Muscle layer of duodenum (tissue), 2 donors: ENCODE measurements around the gene DNAJC1.

ENCODE experiments used
- H3K27ac ChIP-seq: one replicate; pipeline ENCODE4 v1.7.0; 2013; ENCODE audit warnings: mild to moderate bottlenecking, low read length
- H3K27me3 ChIP-seq: one replicate; pipeline ENCODE4 v1.7.0; 2013; ENCODE audit warnings: low read depth, mild to moderate bottlenecking, control low read depth, low read length
- H3K36me3 ChIP-seq, 2 donors: one replicate each; pipeline ENCODE4 v1.7.0; 2013; ENCODE audit warnings: low read length in 2 of 2, control low read depth in 1 of 2, mild to moderate bottlenecking in 1 of 2; ENCODE audit not compliant: insufficient read depth in 2 of 2, control insufficient read depth in 1 of 2
- H3K4me1 ChIP-seq, 2 donors: one replicate each; pipeline ENCODE4 v1.7.0; 2013; ENCODE audit warnings: low read length in 2 of 2, mild to moderate bottlenecking in 2 of 2, control low read depth in 1 of 2, moderate library complexity in 1 of 2; ENCODE audit not compliant: insufficient read depth in 2 of 2, control insufficient read depth in 1 of 2
- H3K4me3 ChIP-seq, 2 donors: one replicate each; pipeline ENCODE4 v1.7.0; 2013; ENCODE audit warnings: low read length in 2 of 2, low read depth in 1 of 2, mild to moderate bottlenecking in 1 of 2
- H3K9me3 ChIP-seq, 2 donors: one replicate each; pipeline ENCODE4 v1.7.0; 2013; ENCODE audit warnings: low read length in 2 of 2, control low read depth in 1 of 2, mild to moderate bottlenecking in 1 of 2; ENCODE audit not compliant: control insufficient read depth in 1 of 2
- donor health status: healthy.

Gene DNAJC1

GRCh38 chr10:21744223-21744622 is 259.3 kb downstream of the DNAJC1 start:
- no peak overlapping the region for H3K27ac ChIP-seq
- no peaks in the 10 kb centered on the region for H3K4me1 ChIP-seq
- peaks cover 41 to 43% of the 10 kb centered on the region in 2 donors for H3K36me3 ChIP-seq
- no peaks in the 10 kb centered on the region for H3K9me3 ChIP-seq
- no peaks in the 10 kb centered on the region for H3K27me3 ChIP-seq
- no peak overlapping the region for H3K4me3 ChIP-seq

DNA sequence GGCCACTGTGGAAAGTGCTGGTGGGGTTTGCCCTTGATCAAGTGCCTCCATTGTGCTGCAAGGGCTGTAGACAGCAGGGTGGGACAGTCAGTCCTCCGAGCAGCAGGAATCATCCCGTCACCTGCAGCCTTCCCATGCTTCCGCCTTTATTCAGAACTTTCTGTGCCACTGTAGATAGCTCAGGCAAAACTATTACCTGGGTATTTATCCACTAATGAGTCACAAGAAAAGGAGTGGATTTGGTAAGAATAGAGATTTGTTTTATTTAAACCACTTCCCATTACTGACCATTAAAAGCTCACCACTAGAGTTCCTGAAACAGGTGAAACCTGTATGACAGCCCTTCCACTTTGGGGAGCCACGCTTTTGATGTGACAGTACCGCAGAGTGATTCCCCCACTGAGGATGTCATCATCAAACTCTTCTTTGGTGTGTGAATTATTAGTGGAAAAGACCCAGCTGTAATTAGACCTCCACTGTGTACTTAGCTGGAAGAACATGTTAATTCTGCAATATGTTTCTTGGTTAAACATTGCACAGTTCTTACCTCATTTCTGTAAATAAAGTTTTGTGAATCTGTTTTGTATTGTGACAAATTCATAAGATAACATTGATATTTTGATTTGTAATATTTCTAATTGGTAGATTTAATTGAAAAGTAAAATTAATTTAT is 260.7 kb downstream of the DNAJC1 start:
- Histone ChIP-seq H3K27ac (no peak overlapping the region), H3K9me3 (no peaks in the 10 kb centered on the region), H3K36me3 (peaks cover 49 to 53% of the 10 kb centered on the region in 2 donors), H3K4me3 (no peak overlapping the region), H3K27me3 (no peaks in the 10 kb centered on the region), H3K4me1 (no peaks in the 10 kb centered on the region)

DNA sequence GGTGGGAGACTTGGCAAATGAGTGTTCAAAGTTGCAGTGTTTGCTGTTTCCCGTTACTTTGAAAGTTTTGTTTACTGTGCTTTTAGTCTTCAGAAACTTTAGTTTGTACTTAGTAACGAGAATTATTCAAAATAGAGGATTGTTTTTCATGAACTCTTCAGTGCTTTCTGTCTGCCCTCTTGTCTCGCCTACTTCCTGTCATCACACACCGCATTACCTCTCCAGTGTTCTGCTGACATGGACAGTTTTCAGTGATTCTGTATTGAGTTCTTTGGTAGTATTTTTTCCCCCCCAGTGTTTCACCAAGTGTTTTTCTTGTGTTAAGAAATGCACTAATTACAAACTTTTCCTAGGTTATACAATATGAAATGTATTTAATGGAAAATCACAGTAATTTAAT is 262.5 kb downstream of the DNAJC1 start:
- Histone ChIP-seq H3K27me3 (no peaks in the 10 kb centered on the region), H3K9me3 (no peaks in the 10 kb centered on the region), H3K4me3 (no peak overlapping the region), H3K27ac (no peak overlapping the region), H3K4me1 (no peaks in the 10 kb centered on the region), H3K36me3 (peaks cover 53 to 64% of the 10 kb centered on the region in 2 donors)

DNA sequence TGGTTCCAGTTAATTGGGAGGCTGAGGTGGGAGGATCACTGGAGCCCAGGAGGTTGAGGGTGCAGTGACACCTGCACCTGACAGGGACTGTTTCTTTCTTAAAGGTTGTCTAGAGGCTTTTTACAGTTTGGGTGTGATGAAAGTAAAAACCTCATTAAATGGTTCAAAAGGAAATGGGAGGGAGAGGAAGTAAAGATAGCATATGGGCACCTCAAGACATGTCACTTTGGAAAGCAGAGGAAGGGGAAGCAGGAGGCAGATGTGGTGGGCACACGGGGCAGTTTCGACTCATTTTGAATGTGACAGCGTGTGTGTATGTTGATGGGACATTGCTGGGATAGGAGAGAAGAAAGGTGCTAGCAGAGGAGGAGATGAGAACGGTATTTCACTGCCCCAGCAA is 266.4 kb downstream of the DNAJC1 start:
- Histone ChIP-seq H3K36me3 (peaks cover 41 to 53% of the 10 kb centered on the region in 2 donors), H3K9me3 (no peaks in the 10 kb centered on the region), H3K4me3 (no peak overlapping the region), H3K27ac (no peak overlapping the region), H3K27me3 (no peaks in the 10 kb centered on the region), H3K4me1 (no peaks in the 10 kb centered on the region)

GRCh38 chr10:21733710-21734109 is 269.8 kb downstream of the DNAJC1 start:
- Histone ChIP-seq H3K27ac (no peak overlapping the region), H3K9me3 (no peaks in the 10 kb centered on the region), H3K4me1 (no peaks in the 10 kb centered on the region), H3K4me3 (no peak overlapping the region), H3K36me3 (peaks cover 27 to 29% of the 10 kb centered on the region in 2 donors), H3K27me3 (no peaks in the 10 kb centered on the region)

DNA sequence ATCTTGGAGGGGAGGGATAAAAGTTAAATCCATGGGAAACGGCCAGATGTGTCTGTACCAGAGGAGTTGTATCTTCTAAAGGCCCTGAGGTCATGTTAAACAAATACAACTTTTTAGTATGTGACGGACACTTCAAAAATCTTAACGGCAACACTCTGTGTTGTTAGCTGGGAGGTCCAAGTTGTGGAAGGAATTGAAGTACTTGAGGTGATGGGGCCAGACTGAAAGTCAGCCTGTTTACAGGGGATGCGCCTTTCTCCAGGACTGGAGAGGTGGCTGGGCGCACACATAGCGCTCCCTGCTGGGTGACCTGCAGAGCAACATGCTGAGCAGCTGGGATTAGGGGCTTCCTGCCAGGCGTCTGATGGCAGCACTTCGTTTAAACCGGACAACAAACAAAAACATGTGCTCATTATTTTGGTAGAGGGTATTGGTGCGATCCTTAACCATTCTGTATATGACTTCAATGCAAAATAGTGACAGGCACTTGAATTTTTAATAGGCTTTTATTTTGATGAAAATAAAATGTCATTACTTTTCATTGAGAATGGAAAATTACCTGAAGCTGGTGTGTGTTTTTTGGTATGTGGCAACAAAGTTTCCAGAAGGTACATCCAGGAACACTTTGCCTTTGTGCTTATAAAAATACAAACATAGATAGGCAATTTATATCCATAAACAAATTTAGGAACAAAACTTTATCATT is 271.3 kb downstream of the DNAJC1 start:
- Histone ChIP-seq H3K36me3 (peaks cover 20 to 26% of the 10 kb centered on the region in 2 donors), H3K9me3 (no peaks in the 10 kb centered on the region), H3K4me1 (no peaks in the 10 kb centered on the region), H3K27ac (no peak overlapping the region), H3K27me3 (no peaks in the 10 kb centered on the region), H3K4me3 (no peak overlapping the region)

DNA sequence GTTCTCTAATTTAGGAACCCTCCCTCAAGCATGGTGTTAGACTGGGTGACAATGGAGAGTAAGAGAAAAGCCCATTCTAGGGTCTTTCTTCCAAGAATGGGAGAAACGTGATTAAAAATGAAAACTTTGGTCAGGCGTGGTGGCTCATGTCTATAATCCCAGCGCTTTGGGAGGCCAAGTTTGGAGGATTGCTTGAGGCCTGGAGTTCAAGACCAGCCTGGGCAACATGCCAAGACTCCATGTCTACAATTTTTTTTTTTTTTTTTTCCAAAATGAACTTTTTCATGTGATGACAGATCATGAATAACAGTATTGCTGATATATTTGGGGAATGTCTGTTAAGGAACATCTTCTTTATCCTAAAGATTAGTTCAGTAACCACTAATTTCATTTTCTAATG is 274.9 kb downstream of the DNAJC1 start:
- Histone ChIP-seq H3K27ac (no peak overlapping the region), H3K4me1 (peaks cover 15 to 18% of the 10 kb centered on the region in 2 donors), H3K4me3 (no peak overlapping the region), H3K27me3 (no peaks in the 10 kb centered on the region), H3K9me3 (no peaks in the 10 kb centered on the region), H3K36me3 (peaks cover 5 to 8% of the 10 kb centered on the region in 2 donors)

GRCh38 chr10:21727452-21728168 is 275.9 kb downstream of the DNAJC1 start:
- Histone ChIP-seq H3K36me3 (peaks cover 4% of the 10 kb centered on the region in 2 donors), H3K9me3 (no peaks in the 10 kb centered on the region), H3K27me3 (no peaks in the 10 kb centered on the region), H3K27ac (no peak overlapping the region), H3K4me3 (no peak overlapping the region), H3K4me1 (peaks cover 15 to 18% of the 10 kb centered on the region in 2 donors)

DNA sequence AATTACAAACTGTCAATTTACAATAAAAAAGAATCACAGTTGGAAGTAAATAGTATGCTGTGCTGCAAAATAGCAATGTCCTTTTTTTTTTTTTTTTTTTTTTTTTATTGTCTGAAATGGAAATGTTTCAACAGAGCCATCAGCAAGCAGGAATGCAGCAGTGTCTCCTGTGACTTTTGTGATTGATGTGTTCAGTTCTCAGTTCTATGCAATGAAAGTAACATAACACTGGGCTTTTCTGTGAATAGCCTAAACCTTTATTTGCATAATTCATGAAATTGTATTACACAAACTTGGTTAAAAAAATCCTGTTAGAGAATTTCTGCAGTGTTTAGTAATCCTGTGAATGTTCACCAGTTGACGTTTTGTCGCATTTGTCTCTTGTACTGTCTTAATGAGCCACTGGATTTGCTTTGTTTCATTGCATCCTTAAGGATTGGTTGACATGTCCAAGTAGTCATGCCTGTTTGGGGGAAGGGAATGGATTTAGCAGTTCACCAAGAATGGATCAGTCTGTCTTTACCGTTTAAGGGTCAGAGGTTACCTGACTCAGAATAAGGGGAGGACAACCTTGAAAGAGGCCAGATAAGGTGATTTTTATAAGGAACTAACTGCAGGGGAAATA is 276.8 kb downstream of the DNAJC1 start:
- no peak overlapping the region for H3K27ac ChIP-seq
- H3K4me3 ChIP-seq, result no peak overlapping the region
- H3K27me3 ChIP-seq, result no peaks in the 10 kb centered on the region
- H3K36me3 ChIP-seq, result peaks cover 4% of the 10 kb centered on the region in 2 donors
- peaks cover 15 to 18% of the 10 kb centered on the region in 2 donors for H3K4me1 ChIP-seq
- H3K9me3 ChIP-seq, result no peaks in the 10 kb centered on the region

- Histone ChIP-seq H3K36me3 (peaks cover 4% of the 10 kb centered on the region in 2 donors), H3K4me1 (peaks cover 15 to 21% of the 10 kb centered on the region in 2 donors), H3K27ac (no peak overlapping the region), H3K9me3 (no peaks in the 10 kb centered on the region), H3K4me3 (peak overlapping the region in 1 of 2 donors; percentile 14), H3K27me3 (no peaks in the 10 kb centered on the region)
Measured at GRCh38 chr10:21724687-21725367, 278.7 kb downstream of the DNAJC1 start.
